Breast epithelium (tissue), 4 donors: Measurements from ENCODE around the gene TFAP2E. TPM values are rescaled to one million over a fixed set of nuclear protein-coding genes. Genes with fewer than 3 reads are reported as not detected.

Source experiments
- DNase-seq, 2 donors: peaks; one replicate each; pipeline ENCODE4 v3.0.0-alpha.2; 2019; ENCODE audit warnings: low spot score in 2 of 2
- H3K27ac ChIP-seq, 2 donors: fragments of 200-600 bp; sonication (generic) in 1 of 2; one replicate each; pipeline ENCODE4 v1.5.1; 2016 to 2019; ENCODE audit warnings: mild to moderate bottlenecking in 1 of 2
- H3K27me3 ChIP-seq, 2 donors: fragments of 200-600 bp; sonication (generic) in 1 of 2; one replicate each; pipeline versions ENCODE4 v1.5.1 to v1.6.0; 2017 to 2019; ENCODE audit warnings: control low read depth in 1 of 2, mild to moderate bottlenecking in 1 of 2
- H3K36me3 ChIP-seq: fragments of 200-600 bp; one replicate; pipeline ENCODE4 v1.5.1; 2019
- H3K4me1 ChIP-seq, 2 donors: fragments of 200-600 bp; sonication (generic); one replicate each; pipeline ENCODE4 v1.5.1; 2016 to 2019; ENCODE audit warnings: control low read depth in 1 of 2
- H3K4me3 ChIP-seq, 3 donors: fragments of 200-600 bp; sonication (generic); 1 replicate in 2 of 3; 2 replicates in 1 of 3; pipeline ENCODE4 v1.5.1; 2016 to 2019; ENCODE audit warnings: mild to moderate bottlenecking in 3 of 3, moderate library complexity in 2 of 3
- H3K9me3 ChIP-seq, 2 donors: fragments of 200-600 bp; sonication (generic) in 1 of 2; one replicate each; pipeline ENCODE4 v1.5.1; 2016 to 2019; ENCODE audit warnings: control low read depth in 1 of 2
- CTCF ChIP-seq, 3 donors: fragments of 450-650 bp; IDR thresholded peaks; one replicate each; pipeline ENCODE4 v1.5.1; 2016 to 2017; ENCODE audit warnings: antibody characterized with exemption in 3 of 3, mild to moderate bottlenecking in 3 of 3, moderate library complexity in 3 of 3
- POLR2A ChIP-seq: fragments of 450-650 bp; IDR thresholded peaks from one replicate; pipeline ENCODE4 v1.6.1; 2016; ENCODE audit warnings: antibody characterized with exemption, mild to moderate bottlenecking, moderate library complexity
- POLR2AphosphoS5 ChIP-seq, 3 donors: sonication (generic); formaldehyde crosslinking; IDR thresholded peaks; one replicate each; pipeline ENCODE4 v1.6.1; 2017; ENCODE audit warnings: antibody characterized with exemption in 3 of 3
- intact Hi-C: fragments of 100-400 bp; cut with DNase I; formaldehyde crosslinking; loops from one replicate; pipeline ENCODE4 v1.15.1; 2023; ENCODE audit warnings: low total_unique reads
- total RNA-seq, 3 donors: library from RNA; depleted of rRNA; stranded (reverse); fragments of >200 nt; gene quantifications; one replicate each; pipeline ENCODE4 v1.1.0, GENCODE V29; 2016

TFAP2E gene
- total RNA-seq, 3 donors from 2014 or later: 0.44 to 2.6 (median 0.64) TPM

- Histone ChIP-seq H3K27ac (no peak overlapping the region), H3K36me3 (no peaks in the 10 kb centered on the region), H3K9me3 (no peaks in the 10 kb centered on the region), H3K4me3 (no peak overlapping the region), H3K27me3 (no peaks in the 10 kb centered on the region), H3K4me1 (no peaks in the 10 kb centered on the region)
- DNase-seq: no peak
- intact Hi-C loops: no loop called here
- TF ChIP-seq CTCF (IDR thresholded peaks at IDR 0.05) (no peak), POLR2A (no peak), POLR2AphosphoS5 (IDR thresholded peaks at IDR 0.05) (no peak)
Observed at GRCh38 chr1:35588197-35588910, 15.2 kb downstream of the TFAP2E start.

- Histone ChIP-seq H3K9me3 (no peaks in the 10 kb centered on the region), H3K4me1 (no peaks in the 10 kb centered on the region), H3K36me3 (no peaks in the 10 kb centered on the region), H3K27me3 (no peaks in the 10 kb centered on the region), H3K27ac (no peak overlapping the region), H3K4me3 (no peak overlapping the region)
- TF ChIP-seq POLR2A (no peak), POLR2AphosphoS5 (IDR thresholded peaks at IDR 0.05) (no peak), CTCF (IDR thresholded peaks at IDR 0.05) (no peak)
- intact Hi-C loops: no loop called here
- DNase-seq: no peak
Observed at GRCh38 chr1:35589516-35590427, 16.7 kb downstream of the TFAP2E start.

GRCh38 chr1:35590476-35591040, 17.4 kb downstream of the TFAP2E start:
- Histone ChIP-seq H3K9me3 (no peaks in the 10 kb centered on the region), H3K27ac (no peak overlapping the region), H3K4me1 (no peaks in the 10 kb centered on the region), H3K27me3 (no peaks in the 10 kb centered on the region), H3K4me3 (no peak overlapping the region), H3K36me3 (no peaks in the 10 kb centered on the region)
- TF ChIP-seq POLR2AphosphoS5 (IDR thresholded peaks at IDR 0.05) (no peak), POLR2A (no peak), CTCF (IDR thresholded peaks at IDR 0.05) (no peak)
- DNase-seq: no peak
- intact Hi-C loops: no loop called here

- intact Hi-C loops: no loop called here
- no peak overlapping the region for H3K4me3 ChIP-seq
Observed at GRCh38 chr1:35591211-35591610, 18.1 kb downstream of the TFAP2E start.

More at GRCh38 chr1:35591211-35591610, 18.1 kb downstream of the TFAP2E start:
- Histone ChIP-seq H3K9me3 (no peaks in the 10 kb centered on the region), H3K27me3 (no peaks in the 10 kb centered on the region), H3K4me1 (no peaks in the 10 kb centered on the region), H3K27ac (no peak overlapping the region), H3K36me3 (no peaks in the 10 kb centered on the region)
- no peak for TF ChIP-seq POLR2A
- no peak for TF ChIP-seq CTCF (IDR thresholded peaks at IDR 0.05)
- TF ChIP-seq POLR2AphosphoS5 (IDR thresholded peaks at IDR 0.05): no peak
- DNase-seq: no peak
